ENCODE results near the gene H6PD.
A peak's percentile ranks its signal among the peaks of the same experiment; 100 is the strongest.

Gene H6PD

GRCh38 chr1:9260059-9260766, 25.6 kb downstream of the H6PD start:
- no peak for DNase-seq

GRCh38 chr1:9261496-9261895, 26.9 kb downstream of the H6PD start:
- no peak for DNase-seq

GRCh38 chr1:9262096-9262986, 27.8 kb downstream of the H6PD start:
- peak; percentile 43 for DNase-seq

GRCh38 chr1:9263276-9263855, 28.8 kb downstream of the H6PD start:
- DNase-seq: no peak

GRCh38 chr1:9263984-9264872, 29.7 kb downstream of the H6PD start:
- DNase-seq: no peak

- DNase-seq: no peak
Measured at GRCh38 chr1:9265037-9265436, 30.5 kb downstream of the H6PD start.

GRCh38 chr1:9265968-9266367, 31.4 kb downstream of the H6PD start:
- DNase-seq: no peak

GRCh38 chr1:9267352-9267686, 32.7 kb downstream of the H6PD start:
- no peak for DNase-seq

- DNase-seq: no peak
Measured at GRCh38 chr1:9267827-9268581, 33.4 kb downstream of the H6PD start.

- DNase-seq: peak; percentile 60
Measured at GRCh38 chr1:9269078-9269501, 34.5 kb downstream of the H6PD start.

- no peak for DNase-seq
Measured at GRCh38 chr1:9269721-9270120, 35.1 kb downstream of the H6PD start.

- DNase-seq: peak; percentile 99
Measured at GRCh38 chr1:9270290-9270883, 35.8 kb downstream of the H6PD start.

GRCh38 chr1:9271283-9271682, 36.7 kb downstream of the H6PD start:
- no peak for DNase-seq

GRCh38 chr1:9271861-9272595, 37.5 kb downstream of the H6PD start:
- no peak for DNase-seq

GRCh38 chr1:9273177-9273576, 38.6 kb downstream of the H6PD start:
- no peak for DNase-seq

GRCh38 chr1:9275161-9275560, 40.6 kb downstream of the H6PD start:
- DNase-seq: no peak

GRCh38 chr1:9275567-9276034, 41.0 kb downstream of the H6PD start:
- DNase-seq: peak; percentile 95

- no peak for DNase-seq
Measured at GRCh38 chr1:9278116-9278515, 43.5 kb downstream of the H6PD start.

GRCh38 chr1:9278585-9279153, 44.1 kb downstream of the H6PD start:
- DNase-seq: no peak

- no peak for DNase-seq
Measured at GRCh38 chr1:9279172-9279840, 44.7 kb downstream of the H6PD start.

Data from NCI-H510A treated with DMSO at 0.1 percent for 48 hours (cell line).